Keratinocyte (primary cell): ENCODE data around the gene TM9SF2. TPM values are rescaled to one million over a fixed set of nuclear protein-coding genes. Genes with fewer than 3 reads are reported as not detected.

ENCODE experiments used
- DNase-seq: peaks from one replicate; pipeline ENCODE4 v3.0.0-alpha.2; 2011; ENCODE audit warnings: low read depth, missing footprints, low spot score
- FAIRE-seq: peaks from 2 replicates; lab custom pipeline; 2011; peaks lifted over from hg19 to GRCh38; lab: Jason Lieb, UNC
- H2AFZ ChIP-seq: 2 replicates; pipeline ENCODE4 v1.6.0; 2012; ENCODE audit warnings: low read length, control low read depth, inconsistent platforms; ENCODE audit not compliant: control insufficient read depth
- H3K27ac ChIP-seq: 2 replicates; pipeline ENCODE4 v1.5.1; 2011; ENCODE audit warnings: low read length; ENCODE audit not compliant: control insufficient read depth, insufficient read depth
- H3K27me3 ChIP-seq: 3 replicates; pipeline ENCODE4 v1.6.0; 2011; ENCODE audit warnings: low read length; ENCODE audit not compliant: control insufficient read depth, insufficient read depth; ENCODE audit errors: extremely low read depth
- H3K36me3 ChIP-seq, 2 experiments: 2 replicates in 1 of 2; 3 replicates in 1 of 2; pipeline ENCODE4 v1.5.1; 2011; ENCODE audit warnings: low read length in 2 of 2, mild to moderate bottlenecking in 1 of 2; ENCODE audit not compliant: control insufficient read depth in 2 of 2, insufficient read depth in 2 of 2; ENCODE audit errors: extremely low read depth in 1 of 2
- H3K4me1 ChIP-seq: 3 replicates; pipeline ENCODE4 v1.5.1; 2011; ENCODE audit warnings: low read length; ENCODE audit not compliant: control insufficient read depth, insufficient read depth; ENCODE audit errors: extremely low read depth
- H3K4me2 ChIP-seq: 3 replicates; pipeline ENCODE4 v1.6.0; 2011; ENCODE audit warnings: low read depth, low read length; ENCODE audit not compliant: control insufficient read depth, insufficient read depth; ENCODE audit errors: extremely low read depth
- H3K4me3 ChIP-seq, 3 experiments: fragments of 200-600 bp in 1 of 3; sonication (generic) in 1 of 3; 2 replicates in 2 of 3; 3 replicates in 1 of 3; pipeline ENCODE4 v1.5.1; 2011 to 2016; ENCODE audit warnings: low read length in 3 of 3, mild to moderate bottlenecking in 3 of 3, control low read depth in 2 of 3, inconsistent platforms in 1 of 3, low read depth in 1 of 3, mixed read lengths in 1 of 3, mixed run types in 1 of 3, moderate library complexity in 1 of 3; ENCODE audit not compliant: control insufficient read depth in 2 of 3, insufficient read depth in 2 of 3; ENCODE audit errors: extremely low read depth in 1 of 3
- H3K79me2 ChIP-seq: 2 replicates; pipeline ENCODE4 v1.6.0; 2012; ENCODE audit warnings: low read length; ENCODE audit not compliant: control insufficient read depth, insufficient read depth
- H3K9ac ChIP-seq: 3 replicates; pipeline ENCODE4 v1.6.0; 2011; ENCODE audit warnings: low read length; ENCODE audit not compliant: control insufficient read depth, insufficient read depth; ENCODE audit errors: extremely low read depth
- H3K9me1 ChIP-seq: 3 replicates; pipeline ENCODE4 v1.6.0; 2011; ENCODE audit warnings: low read length; ENCODE audit not compliant: control insufficient read depth, insufficient read depth; ENCODE audit errors: extremely low read depth
- H3K9me3 ChIP-seq: 2 replicates; pipeline ENCODE4 v1.5.1; 2012; ENCODE audit warnings: low read depth, low read length; ENCODE audit not compliant: control insufficient read depth
- H4K20me1 ChIP-seq: 3 replicates; pipeline ENCODE4 v1.6.0; 2011; ENCODE audit warnings: low read length; ENCODE audit not compliant: control insufficient read depth, insufficient read depth; ENCODE audit errors: extremely low read depth
- EZH2 ChIP-seq: IDR thresholded peaks from one replicate; pipeline ENCODE4 v1.6.1; 2012; ENCODE audit warnings: inconsistent platforms, mild to moderate bottlenecking, low read length, moderate library complexity
- dilution Hi-C: fragments of 300-500 bp; cut with MboI; formaldehyde crosslinking; loops from one replicate; pipeline ENCODE4 v1.7.0; 2020; ENCODE audit warnings: low sequenced_read_pairs; ENCODE audit not compliant: extremely low pct_ligation_motif_present
- polyA plus RNA-seq, 5 experiments: library from polyadenylated mRNA; depleted of rRNA in 3 of 5; stranded (reverse) in 3 of 5; stranded (forward) in 1 of 5; unstranded in 1 of 5; fragments of >200 nt; gene quantifications; 1 replicate in 1 of 5; 2 replicates in 3 of 5; 3 replicates in 1 of 5; pipeline versions ENCODE4 v1.2.1 to v1.2.3, GENCODE V29; 2011 to 2012; ENCODE audit warnings: missing spikeins in 2 of 5, low read depth in 1 of 5, low replicate concordance in 1 of 5
- TF ChIP-seq, protein P1 (sequence below), 3 experiments: IDR thresholded peaks in 1 of 3; conservative IDR thresholded peaks in 1 of 3; optimal IDR thresholded peaks in 1 of 3; 2 replicates in 2 of 3; 3 replicates in 1 of 3; pipeline versions ENCODE3 to v1.5.1; 2011; ENCODE audit warnings: low read length in 3 of 3, mild to moderate bottlenecking in 3 of 3, moderate library complexity in 2 of 3, control low read depth in 1 of 3, inconsistent platforms in 1 of 3; ENCODE audit not compliant: insufficient read depth in 2 of 3; ENCODE audit errors: extremely low read depth in 1 of 3

TM9SF2 gene
- polyA plus RNA-seq, 1 donor (not counting 4 experiments of a cell fraction or from before 2014, with no cell fraction given) = 134 TPM

DNA sequence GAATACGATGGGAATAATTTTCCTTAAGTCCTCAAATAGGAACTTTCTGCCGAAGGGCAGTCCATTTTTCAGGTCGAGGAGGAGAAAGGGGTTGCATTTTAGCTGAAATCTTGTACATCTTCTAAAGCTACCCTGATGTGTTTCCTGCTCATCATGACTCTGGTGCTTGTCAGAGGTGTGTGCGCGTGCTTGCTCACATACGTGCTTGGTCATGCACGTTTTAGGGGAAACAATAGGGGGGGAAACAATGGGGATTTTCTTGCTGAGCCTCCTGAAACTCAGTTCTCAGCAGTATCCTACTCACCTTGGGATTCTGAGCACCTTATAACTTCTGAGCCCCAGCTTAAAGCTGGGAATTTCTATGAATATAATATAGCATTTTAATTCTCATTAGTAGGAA, 44.7 kb downstream of the TM9SF2 start:
- dilution Hi-C loops = no loop called here
- no peaks in the 10 kb centered on the region for H3K9me3 ChIP-seq
- no peaks in the 10 kb centered on the region for H4K20me1 ChIP-seq
- H3K9ac ChIP-seq = no peak overlapping the region
- no peaks in the 10 kb centered on the region for H3K79me2 ChIP-seq
- FAIRE-seq (no peak), DNase-seq (no peak)
- no peak for TF ChIP-seq EZH2
- TF ChIP-seq, protein P1, sequence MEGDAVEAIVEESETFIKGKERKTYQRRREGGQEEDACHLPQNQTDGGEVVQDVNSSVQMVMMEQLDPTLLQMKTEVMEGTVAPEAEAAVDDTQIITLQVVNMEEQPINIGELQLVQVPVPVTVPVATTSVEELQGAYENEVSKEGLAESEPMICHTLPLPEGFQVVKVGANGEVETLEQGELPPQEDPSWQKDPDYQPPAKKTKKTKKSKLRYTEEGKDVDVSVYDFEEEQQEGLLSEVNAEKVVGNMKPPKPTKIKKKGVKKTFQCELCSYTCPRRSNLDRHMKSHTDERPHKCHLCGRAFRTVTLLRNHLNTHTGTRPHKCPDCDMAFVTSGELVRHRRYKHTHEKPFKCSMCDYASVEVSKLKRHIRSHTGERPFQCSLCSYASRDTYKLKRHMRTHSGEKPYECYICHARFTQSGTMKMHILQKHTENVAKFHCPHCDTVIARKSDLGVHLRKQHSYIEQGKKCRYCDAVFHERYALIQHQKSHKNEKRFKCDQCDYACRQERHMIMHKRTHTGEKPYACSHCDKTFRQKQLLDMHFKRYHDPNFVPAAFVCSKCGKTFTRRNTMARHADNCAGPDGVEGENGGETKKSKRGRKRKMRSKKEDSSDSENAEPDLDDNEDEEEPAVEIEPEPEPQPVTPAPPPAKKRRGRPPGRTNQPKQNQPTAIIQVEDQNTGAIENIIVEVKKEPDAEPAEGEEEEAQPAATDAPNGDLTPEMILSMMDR (optimal IDR thresholded peaks at IDR 0.05 in 1 of 3, IDR thresholded peaks at IDR 0.05 in 1 of 3, conservative IDR thresholded peaks at IDR 0.05 in 1 of 3; ENCODE audit: extremely low read depth in 1 of 3, insufficient read depth in 2 of 3, low read length in 3 of 3) = no peak
- no peak overlapping the region for H3K4me3 ChIP-seq
- no peak overlapping the region for H2AFZ ChIP-seq
- H3K4me2 ChIP-seq = no peak overlapping the region
- H3K36me3 ChIP-seq = peaks cover 29 to 30% of the 10 kb centered on the region in 2 experiments
- H3K27ac ChIP-seq = no peak overlapping the region
- no peaks in the 10 kb centered on the region for H3K27me3 ChIP-seq
- H3K9me1 ChIP-seq = no peaks in the 10 kb centered on the region
- no peaks in the 10 kb centered on the region for H3K4me1 ChIP-seq

DNA sequence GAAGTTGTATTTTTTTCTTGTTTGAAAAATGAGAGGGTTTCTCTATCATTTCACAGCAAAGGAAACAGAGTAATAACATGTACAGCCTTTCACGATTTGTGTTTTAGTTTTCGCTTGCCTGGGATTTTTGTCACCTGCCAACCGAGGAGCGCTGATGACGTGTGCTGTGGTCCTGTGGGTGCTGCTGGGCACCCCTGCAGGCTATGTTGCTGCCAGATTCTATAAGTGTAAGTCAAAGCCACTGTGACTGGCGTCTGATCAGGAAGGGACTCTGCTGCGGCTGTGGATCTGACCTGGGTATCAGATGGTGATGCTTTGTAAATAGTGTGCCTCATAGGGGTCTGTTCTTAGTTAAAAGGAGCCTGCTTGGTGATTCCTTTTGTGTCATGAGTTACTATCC, 45.6 kb downstream of the TM9SF2 start:
- Histone ChIP-seq H3K4me1 (no peaks in the 10 kb centered on the region), H3K9me1 (no peaks in the 10 kb centered on the region), H3K27ac (no peak overlapping the region), H3K79me2 (no peaks in the 10 kb centered on the region), H3K27me3 (no peaks in the 10 kb centered on the region), H3K36me3 (peaks cover 31 to 34% of the 10 kb centered on the region in 2 experiments), H2AFZ (no peak overlapping the region), H4K20me1 (no peaks in the 10 kb centered on the region), H3K4me2 (no peak overlapping the region), H3K9me3 (no peaks in the 10 kb centered on the region), H3K9ac (no peak overlapping the region), H3K4me3 (no peak overlapping the region)
- dilution Hi-C loops = no loop called here
- FAIRE-seq (no peak), DNase-seq (no peak)
- TF ChIP-seq EZH2 = no peak
- TF ChIP-seq, protein P1 (optimal IDR thresholded peaks at IDR 0.05 in 1 of 3, IDR thresholded peaks at IDR 0.05 in 1 of 3, conservative IDR thresholded peaks at IDR 0.05 in 1 of 3; ENCODE audit: extremely low read depth in 1 of 3, insufficient read depth in 2 of 3, low read length in 3 of 3) = no peak
